Neuronal stem cell (in vitro differentiated cells): ENCODE data around the gene SMCO3.

ENCODE experiments used
- DNase-seq: peaks from one replicate; pipeline ENCODE4 v3.0.0-alpha.2; 2013; ENCODE audit warnings: low spot score
- H2AFZ ChIP-seq: one replicate; pipeline ENCODE4 v1.6.1; 2013; ENCODE audit warnings: mild to moderate bottlenecking, low read length, inconsistent platforms
- H2AK5ac ChIP-seq: 2 replicates; pipeline ENCODE4 v1.6.1; 2013; ENCODE audit warnings: low read depth, mild to moderate bottlenecking, inconsistent platforms, low read length, moderate library complexity, mixed read lengths
- H2BK120ac ChIP-seq: 2 replicates; pipeline ENCODE4 v1.6.1; 2013; ENCODE audit warnings: low read depth, mild to moderate bottlenecking, inconsistent platforms, low read length, moderate library complexity, mixed read lengths
- H2BK12ac ChIP-seq: one replicate; pipeline ENCODE4 v1.6.1; 2013; ENCODE audit warnings: low read length, inconsistent platforms
- H2BK15ac ChIP-seq: 2 replicates; pipeline ENCODE4 v1.6.1; 2013; ENCODE audit warnings: mild to moderate bottlenecking, low read length, inconsistent platforms, mixed read lengths
- H2BK5ac ChIP-seq: one replicate; pipeline ENCODE4 v1.6.1; 2013; ENCODE audit warnings: inconsistent platforms, mild to moderate bottlenecking, low read length, moderate library complexity
- H3K14ac ChIP-seq: one replicate; pipeline ENCODE4 v1.6.1; 2013; ENCODE audit warnings: low read length, inconsistent platforms
- H3K18ac ChIP-seq: 2 replicates; pipeline ENCODE4 v1.6.1; 2013; ENCODE audit warnings: low read length, inconsistent platforms
- H3K23ac ChIP-seq: 2 replicates; pipeline ENCODE4 v1.6.1; 2013; ENCODE audit warnings: low read depth, mild to moderate bottlenecking, mixed read lengths, low read length, inconsistent platforms; ENCODE audit not compliant: poor library complexity
- H3K27ac ChIP-seq: replicated peaks from 3 replicates; pipeline ENCODE4 v1.5.1; 2013; ENCODE audit warnings: low read length, inconsistent platforms
- H3K27me3 ChIP-seq, 3 experiments: 2 replicates each; pipeline ENCODE4 v1.6.1; 2013; ENCODE audit warnings: low read length in 3 of 3, mild to moderate bottlenecking in 2 of 3, inconsistent platforms in 1 of 3, low read depth in 1 of 3, mixed read lengths in 1 of 3, moderate library complexity in 1 of 3; ENCODE audit not compliant: control insufficient read depth in 3 of 3, insufficient read depth in 3 of 3
- H3K36me3 ChIP-seq, 2 donors: replicated peaks in 1 of 2; 2 replicates each; pipeline ENCODE4 v1.6.1; 2013; ENCODE audit warnings: low read length in 2 of 2; ENCODE audit not compliant: control insufficient read depth in 2 of 2, insufficient read depth in 2 of 2
- H3K4ac ChIP-seq: 2 replicates; pipeline ENCODE4 v1.6.1; 2013; ENCODE audit warnings: inconsistent platforms, mild to moderate bottlenecking, low read length, moderate library complexity
- H3K4me1 ChIP-seq, 2 donors: 1 replicate in 1 of 2; 2 replicates in 1 of 2; pipeline ENCODE4 v1.6.1; 2013; ENCODE audit warnings: low read length in 2 of 2, low read depth in 1 of 2; ENCODE audit not compliant: control insufficient read depth in 2 of 2, insufficient read depth in 1 of 2
- H3K4me2 ChIP-seq: one replicate; pipeline ENCODE4 v1.6.1; 2013; ENCODE audit warnings: mild to moderate bottlenecking, low read length, inconsistent platforms; ENCODE audit not compliant: insufficient read depth, poor library complexity, severe bottlenecking
- H3K4me3 ChIP-seq, 2 donors: 2 replicates each; pipeline ENCODE4 v1.5.1; 2013; ENCODE audit warnings: low read length in 2 of 2, mild to moderate bottlenecking in 2 of 2, inconsistent platforms in 1 of 2, moderate library complexity in 1 of 2
- H3K79me1 ChIP-seq: one replicate; pipeline ENCODE4 v1.6.1; 2013; ENCODE audit warnings: low read depth, mild to moderate bottlenecking, inconsistent platforms, low read length, moderate library complexity
- H3K9ac ChIP-seq: one replicate; pipeline ENCODE4 v1.6.1; 2013; ENCODE audit warnings: mild to moderate bottlenecking, low read depth, low read length, inconsistent platforms; ENCODE audit not compliant: poor library complexity
- H3K9me3 ChIP-seq, 2 donors: replicated peaks in 1 of 2; 2 replicates each; pipeline versions ENCODE3 to v1.6.1; 2013; ENCODE audit warnings: low read length in 2 of 2, mild to moderate bottlenecking in 2 of 2, inconsistent platforms in 1 of 2, low read depth in 1 of 2, mixed read lengths in 1 of 2, moderate library complexity in 1 of 2; ENCODE audit not compliant: control insufficient read depth in 2 of 2, insufficient read depth in 1 of 2
- H4K8ac ChIP-seq: one replicate; pipeline ENCODE4 v1.6.1; 2013; ENCODE audit warnings: low read depth, mild to moderate bottlenecking, inconsistent platforms, low read length, moderate library complexity
- H4K91ac ChIP-seq: one replicate; pipeline ENCODE4 v1.6.1; 2013; ENCODE audit warnings: low read length, low read depth, mild to moderate bottlenecking, inconsistent platforms; ENCODE audit not compliant: poor library complexity
- WGBS, 2 donors: extraction: QIAGEN DNeasy Blood & Tissue Kit; methylation state at CpG; one replicate each; pipeline ENCODE4 v1.1.7; 2013; ENCODE audit warnings: missing lambda C conversion rate in 2 of 2, mixed read lengths in 1 of 2; ENCODE audit not compliant: insufficient read length in 2 of 2, insufficient replicate concordance in 1 of 2; ENCODE audit errors: extremely low coverage in 2 of 2; 5-methylcytosine and 5-hydroxymethylcytosine counted together

The SMCO3 gene

DNA sequence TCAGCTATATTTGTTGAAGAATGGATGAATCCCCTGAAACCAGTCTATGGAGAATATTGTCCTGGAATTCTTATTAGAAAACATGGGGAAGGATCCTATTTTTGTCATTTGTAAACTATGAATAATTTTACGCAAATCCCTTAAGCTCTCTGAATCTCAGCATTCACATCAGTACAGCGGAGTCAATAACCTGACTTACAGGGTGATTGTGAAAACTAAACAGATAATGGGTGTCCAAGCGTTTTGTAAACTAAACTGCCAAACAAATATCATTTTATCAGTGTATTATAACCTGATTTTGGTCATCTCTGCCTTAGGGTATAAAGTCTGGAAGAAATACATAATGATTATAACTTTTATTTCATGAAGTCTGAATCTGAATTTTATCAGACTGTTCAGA is 19.4 kb upstream of the SMCO3 start:
- Histone ChIP-seq H4K91ac (no peak overlapping the region), H3K18ac (no peak overlapping the region), H3K9ac (no peak overlapping the region), H2BK12ac (no peak overlapping the region), H2AK5ac (no peak overlapping the region), H3K27ac (no peak overlapping the region), H2BK15ac (no peak overlapping the region), H3K4ac (no peak overlapping the region), H3K79me1 (no peaks in the 10 kb centered on the region), H3K9me3 (no peaks in the 10 kb centered on the region), H3K14ac (no peak overlapping the region), H3K4me1 (peaks cover 0 to 7% of the 10 kb centered on the region in 2 donors), H2AFZ (peak overlapping the region; percentile 8), H3K4me2 (no peak overlapping the region), H3K27me3 (no peaks in the 10 kb centered on the region), H4K8ac (no peak overlapping the region), H2BK5ac (no peak overlapping the region), H3K23ac (no peak overlapping the region), H2BK120ac (no peak overlapping the region), H3K4me3 (no peak overlapping the region), H3K36me3 (no peaks in the 10 kb centered on the region)
- WGBS, 2 donors = no CpG with 5 or more reads among the region's 3 CpGs
- DNase-seq = no peak

DNA sequence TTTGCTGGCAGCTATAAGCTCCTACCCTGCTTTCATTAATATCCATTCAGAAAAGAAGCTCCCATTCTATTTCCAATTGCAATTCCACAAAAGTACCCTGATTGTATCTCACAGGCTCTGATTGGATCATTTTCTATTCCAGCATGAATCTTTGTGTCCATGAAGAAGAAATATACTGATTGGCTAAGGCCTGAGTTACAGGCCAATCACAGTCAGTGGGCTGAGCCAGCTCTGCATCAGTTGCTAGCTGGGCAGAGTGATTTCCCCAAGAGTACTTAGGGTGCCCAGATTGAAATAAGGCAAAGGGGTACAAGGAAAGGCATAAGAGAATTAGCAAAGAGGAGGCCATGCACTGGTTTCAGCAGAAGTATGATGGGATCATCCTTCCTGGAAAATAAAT is 14.9 kb upstream of the SMCO3 start:
- H3K9ac ChIP-seq = no peak overlapping the region
- H2BK120ac ChIP-seq = no peak overlapping the region
- H3K18ac ChIP-seq = no peak overlapping the region
- H3K4me2 ChIP-seq = no peak overlapping the region
- DNase-seq = no peak
- H2BK15ac ChIP-seq = no peak overlapping the region
- H3K9me3 ChIP-seq = no peaks in the 10 kb centered on the region
- H2BK5ac ChIP-seq = no peak overlapping the region
- H4K8ac ChIP-seq = no peak overlapping the region
- H3K79me1 ChIP-seq = no peaks in the 10 kb centered on the region
- no peak overlapping the region for H2BK12ac ChIP-seq
- no peak overlapping the region for H2AK5ac ChIP-seq
- peaks cover 0 to under 1% of the 10 kb centered on the region in 2 donors for H3K4me1 ChIP-seq
- no peak overlapping the region for H3K23ac ChIP-seq
- no peak overlapping the region for H3K14ac ChIP-seq
- H3K27ac ChIP-seq = no peak overlapping the region
- H3K36me3 ChIP-seq = no peaks in the 10 kb centered on the region
- no peak overlapping the region for H4K91ac ChIP-seq
- peak overlapping the region; percentile 47 for H2AFZ ChIP-seq
- H3K4ac ChIP-seq = no peak overlapping the region
- H3K4me3 ChIP-seq = no peak overlapping the region
- H3K27me3 ChIP-seq = no peaks in the 10 kb centered on the region

DNA sequence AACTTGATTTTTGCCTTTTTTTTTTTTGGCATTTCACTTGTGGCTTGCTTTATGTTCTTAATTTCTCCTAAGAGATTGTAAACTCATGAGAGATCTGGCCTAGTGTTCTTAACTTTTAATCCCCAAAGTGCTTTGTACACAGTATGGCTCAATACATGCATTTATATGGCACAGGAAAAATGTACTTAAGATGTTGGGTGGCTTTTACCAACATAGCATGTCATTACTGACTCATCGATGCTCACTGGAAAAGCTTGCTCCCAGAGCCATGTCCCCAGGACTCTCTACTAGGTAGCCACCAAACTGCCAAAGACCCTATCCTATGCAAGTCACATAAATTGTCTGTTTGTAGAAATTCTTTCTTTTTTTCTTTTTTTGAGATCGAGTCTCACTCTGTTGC is 13.1 kb upstream of the SMCO3 start:
- no CpG with 5 or more reads among the region's 2 CpGs for WGBS, 2 donors

DNA sequence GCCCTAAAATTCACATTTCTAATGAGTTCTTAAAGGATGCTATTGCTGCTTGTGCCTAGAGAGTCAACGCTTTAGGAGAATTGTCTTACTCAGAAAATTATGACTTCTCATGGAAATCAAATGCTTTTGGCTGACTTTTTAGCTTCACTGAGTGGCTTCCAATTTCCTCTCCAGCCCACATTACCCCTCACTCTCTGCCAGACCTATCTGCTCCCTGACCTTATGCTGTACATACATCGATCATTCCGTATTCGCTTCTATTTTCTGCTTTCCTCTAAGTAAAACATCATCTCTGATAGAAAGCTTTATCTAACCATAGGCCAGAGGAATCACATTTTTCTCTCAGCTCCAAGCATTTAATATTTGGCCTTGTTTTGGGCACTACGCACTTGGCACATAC is 12.5 kb upstream of the SMCO3 start:
- Histone ChIP-seq H2BK120ac (no peak overlapping the region), H3K4me1 (peaks cover 0 to 1% of the 10 kb centered on the region in 2 donors), H3K18ac (no peak overlapping the region), H3K9me3 (no peaks in the 10 kb centered on the region), H3K4me3 (no peak overlapping the region), H2BK12ac (no peak overlapping the region), H2BK15ac (no peak overlapping the region), H2BK5ac (no peak overlapping the region), H3K9ac (no peak overlapping the region), H3K36me3 (no peaks in the 10 kb centered on the region), H3K27ac (no peak overlapping the region), H2AK5ac (no peak overlapping the region), H3K79me1 (no peaks in the 10 kb centered on the region), H3K4me2 (no peak overlapping the region), H3K27me3 (no peaks in the 10 kb centered on the region), H4K8ac (no peak overlapping the region), H3K14ac (no peak overlapping the region), H3K4ac (no peak overlapping the region), H3K23ac (no peak overlapping the region), H4K91ac (no peak overlapping the region), H2AFZ (no peak overlapping the region)
- no peak for DNase-seq
- no CpG with 5 or more reads among the region's 5 CpGs for WGBS, 2 donors

More for the DNA sequence above, 13.1 kb upstream of the SMCO3 start:
- Histone ChIP-seq H3K9ac (no peak overlapping the region), H2BK15ac (no peak overlapping the region), H3K23ac (no peak overlapping the region), H3K27me3 (no peaks in the 10 kb centered on the region), H2BK5ac (no peak overlapping the region), H3K27ac (no peak overlapping the region), H2AFZ (no peak overlapping the region), H3K4ac (no peak overlapping the region), H3K4me1 (no peaks in the 10 kb centered on the region), H2AK5ac (no peak overlapping the region), H3K9me3 (no peaks in the 10 kb centered on the region), H3K36me3 (no peaks in the 10 kb centered on the region), H3K14ac (no peak overlapping the region), H2BK120ac (no peak overlapping the region), H4K91ac (no peak overlapping the region), H3K79me1 (no peaks in the 10 kb centered on the region), H3K4me2 (no peak overlapping the region), H4K8ac (no peak overlapping the region), H2BK12ac (no peak overlapping the region), H3K4me3 (no peak overlapping the region), H3K18ac (no peak overlapping the region)
- no peak for DNase-seq
